CD4-positive, alpha-beta T cell (primary cell): ENCODE data around the gene GGNBP2. TPM values are rescaled to one million over a fixed set of nuclear protein-coding genes. Genes with fewer than 3 reads are reported as not detected.
"Not testable (repeated sequence)": the region's sequence is repeated elsewhere in the genome, so short reads cannot be mapped to it uniquely, and the experiment has no call there.

Source experiments
- ATAC-seq: fragments of 200-7000 bp; cut with Tn5 transposase; one replicate; pipeline ENCODE4 v1.10.0; 2022; ENCODE audit warnings: mild to moderate bottlenecking; ENCODE audit not compliant: poor library complexity
- CTCF ChIA-PET: fragments of 350-600 bp; sonication (Branson Sonifier 250); formaldehyde crosslinking; loops from one replicate; lab custom pipeline; 2021; ENCODE audit warnings: antibody characterized with exemption, inconsistent platforms; lab: Charles Lee
- POLR2A ChIA-PET: fragments of 350-600 bp; sonication (Branson Sonifier 250); formaldehyde crosslinking; loops from one replicate; lab custom pipeline; 2021; ENCODE audit warnings: antibody characterized with exemption, inconsistent platforms; lab: Charles Lee
- DNase-seq, 14 experiments: peaks; one replicate each; pipeline ENCODE4 v3.0.0-alpha.2; 2013 to 2020; ENCODE audit warnings: mixed read lengths in 2 of 14
- H3K27ac ChIP-seq, 2 donors: one replicate each; pipeline versions ENCODE4 v1.5.1 to v1.7.0; 2013; ENCODE audit warnings: low read length in 2 of 2, low read depth in 1 of 2, mild to moderate bottlenecking in 1 of 2
- H3K27me3 ChIP-seq, 2 experiments: 1 replicate in 1 of 2; 2 replicates in 1 of 2; pipeline versions ENCODE4 v1.6.1 to v1.7.0; 2013; ENCODE audit warnings: low read length in 2 of 2, control low read depth in 1 of 2, mild to moderate bottlenecking in 1 of 2, moderate library complexity in 1 of 2; ENCODE audit not compliant: insufficient read depth in 2 of 2, control insufficient read depth in 1 of 2
- H3K36me3 ChIP-seq: one replicate; pipeline ENCODE4 v1.6.1; 2013; ENCODE audit warnings: low read length, control low read depth; ENCODE audit not compliant: insufficient read depth
- H3K4me1 ChIP-seq: one replicate; pipeline ENCODE4 v1.6.1; 2013; ENCODE audit warnings: low read length, control low read depth; ENCODE audit not compliant: insufficient read depth
- H3K4me3 ChIP-seq: one replicate; pipeline ENCODE4 v1.5.1; 2013; ENCODE audit warnings: mild to moderate bottlenecking, low read length, moderate library complexity
- H3K9me3 ChIP-seq, 2 experiments: 1 replicate in 1 of 2; 2 replicates in 1 of 2; pipeline versions ENCODE4 v1.6.1 to v1.7.0; 2013; ENCODE audit warnings: low read length in 2 of 2, mild to moderate bottlenecking in 2 of 2, control low read depth in 1 of 2, moderate library complexity in 1 of 2; ENCODE audit not compliant: control insufficient read depth in 1 of 2, insufficient read depth in 1 of 2
- H3K27ac Mint-ChIP-seq: one replicate; pipeline ENCODE4 v1.8.0; 2020; ENCODE audit warnings: mixed read lengths
- H3K27me3 Mint-ChIP-seq: one replicate; pipeline ENCODE4 v1.8.0; 2021; ENCODE audit warnings: mixed read lengths
- H3K36me3 Mint-ChIP-seq: one replicate; pipeline ENCODE4 v1.8.0; 2021; ENCODE audit warnings: low read depth, mixed read lengths
- H3K4me1 Mint-ChIP-seq: one replicate; pipeline ENCODE4 v1.8.0; 2021; ENCODE audit warnings: low read depth, mixed read lengths
- H3K4me3 Mint-ChIP-seq: one replicate; pipeline ENCODE4 v1.8.0; 2020; ENCODE audit warnings: mild to moderate bottlenecking, mixed read lengths
- H3K9me3 Mint-ChIP-seq: one replicate; pipeline ENCODE4 v1.8.0; 2020; ENCODE audit warnings: mixed read lengths
- intact Hi-C, 2 experiments: fragments of 100-400 bp; cut with DNase I in 1 of 2; cut with micrococcal nuclease in 1 of 2; formaldehyde crosslinking; loops; one replicate each; pipeline versions ENCODE4 v1.15.1 to v1.9.0; 2023 to 2025; cut with DNase I, micrococcal nuclease
- total RNA-seq, 174 experiments: library from RNA in 2 of 174; stranded (reverse) in 2 of 174; gene quantifications; one replicate each; pipeline ENCODE4 v1.2.3 and lab custom pipeline; 2021 to 2026
- TF ChIP-seq, protein P1 (sequence below): fragments of 200-600 bp; IDR thresholded peaks from one replicate; pipeline ENCODE4 v1.8.0; 2022; ENCODE audit warnings: antibody characterized with exemption, mild to moderate bottlenecking

GGNBP2 gene
- total RNA-seq, 2 experiments from 2014 or later = 216 to 228 TPM

GRCh38 chr17:36602924-36603384 is 58.2 kb downstream of the GGNBP2 start:
- no peaks in the 10 kb centered on the region for H3K36me3 ChIP-seq
- Mint-ChIP-seq H3K27ac (peak overlapping the region; percentile 30), H3K4me1 (peaks cover 50% of the 10 kb centered on the region), H3K9me3 (no peaks in the 10 kb centered on the region), H3K36me3 (peaks cover 8% of the 10 kb centered on the region), H3K27me3 (no peaks in the 10 kb centered on the region), H3K4me3 (peak overlapping the region; percentile 97)
- H3K4me1 ChIP-seq = peaks cover 31% of the 10 kb centered on the region
- CTCF ChIA-PET = interaction anchor here (0.6 to 3.6 kb wide), 14 partner anchors 9 to 770 kb away, joined by 3 to 20 read pairs (median 4); no protein-coding TSS in a partner anchor
- peak overlapping the region; percentile 89 for H3K4me3 ChIP-seq
- DNase-seq (peak; percentile 45 to 87 (median 60)), ATAC-seq (peak; percentile 60)
- POLR2A ChIA-PET = interaction anchor here (1.0 to 3.5 kb wide), 7 partner anchors 11 to 616 kb away, joined by 3 to 56 read pairs (median 6); partner anchors contain the start of genes AATF, DHRS11, GGNBP2 and MYO19
- TF ChIP-seq, protein P1, sequence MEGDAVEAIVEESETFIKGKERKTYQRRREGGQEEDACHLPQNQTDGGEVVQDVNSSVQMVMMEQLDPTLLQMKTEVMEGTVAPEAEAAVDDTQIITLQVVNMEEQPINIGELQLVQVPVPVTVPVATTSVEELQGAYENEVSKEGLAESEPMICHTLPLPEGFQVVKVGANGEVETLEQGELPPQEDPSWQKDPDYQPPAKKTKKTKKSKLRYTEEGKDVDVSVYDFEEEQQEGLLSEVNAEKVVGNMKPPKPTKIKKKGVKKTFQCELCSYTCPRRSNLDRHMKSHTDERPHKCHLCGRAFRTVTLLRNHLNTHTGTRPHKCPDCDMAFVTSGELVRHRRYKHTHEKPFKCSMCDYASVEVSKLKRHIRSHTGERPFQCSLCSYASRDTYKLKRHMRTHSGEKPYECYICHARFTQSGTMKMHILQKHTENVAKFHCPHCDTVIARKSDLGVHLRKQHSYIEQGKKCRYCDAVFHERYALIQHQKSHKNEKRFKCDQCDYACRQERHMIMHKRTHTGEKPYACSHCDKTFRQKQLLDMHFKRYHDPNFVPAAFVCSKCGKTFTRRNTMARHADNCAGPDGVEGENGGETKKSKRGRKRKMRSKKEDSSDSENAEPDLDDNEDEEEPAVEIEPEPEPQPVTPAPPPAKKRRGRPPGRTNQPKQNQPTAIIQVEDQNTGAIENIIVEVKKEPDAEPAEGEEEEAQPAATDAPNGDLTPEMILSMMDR = peak; percentile 87
- H3K27me3 ChIP-seq = no peaks in the 10 kb centered on the region
- no peaks in the 10 kb centered on the region for H3K9me3 ChIP-seq
- intact Hi-C loops = loop anchor here (1.0 to 2.0 kb wide), 4 partner anchors 13 to 770 kb away; no protein-coding TSS in a partner anchor
- H3K27ac ChIP-seq = no peak overlapping the region

GRCh38 chr17:36605028-36605427 is 60.3 kb downstream of the GGNBP2 start:
- H3K36me3 ChIP-seq, H3K27me3 ChIP-seq, DNase-seq, H3K4me3 ChIP-seq, H3K9me3 Mint-ChIP-seq, ATAC-seq, H3K27ac ChIP-seq, H3K9me3 ChIP-seq, H3K27me3 Mint-ChIP-seq, H3K36me3 Mint-ChIP-seq, H3K4me3 Mint-ChIP-seq, intact Hi-C loops, H3K27ac Mint-ChIP-seq, CTCF ChIA-PET, POLR2A ChIA-PET: not testable (repeated sequence)
- H3K4me1 Mint-ChIP-seq = peaks cover 54% of the 10 kb centered on the region
- H3K4me1 ChIP-seq = peaks cover 38% of the 10 kb centered on the region

DNA sequence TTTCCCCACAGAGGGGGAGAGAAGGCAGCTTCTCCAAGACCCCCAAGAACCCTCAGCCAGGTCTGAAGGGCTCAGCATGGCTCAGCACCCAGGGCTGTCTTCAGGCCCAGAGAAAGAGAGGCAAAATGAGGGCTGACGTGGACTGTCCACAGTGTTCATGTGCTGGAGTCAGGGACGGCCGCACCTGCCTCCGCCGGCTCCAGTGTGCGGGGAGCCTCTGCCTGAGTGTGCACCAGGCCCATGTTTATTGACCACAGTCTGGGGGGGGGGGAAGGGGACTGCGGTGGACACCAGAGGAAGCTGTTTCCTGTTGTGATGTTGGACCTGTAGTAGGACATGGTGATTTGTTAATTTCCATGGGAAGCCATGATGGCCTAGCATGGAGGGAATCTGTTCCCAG is 63.6 kb downstream of the GGNBP2 start:
- no peaks in the 10 kb centered on the region for H3K9me3 ChIP-seq
- H3K4me1 ChIP-seq = peaks cover 15% of the 10 kb centered on the region
- no peaks in the 10 kb centered on the region for H3K27me3 Mint-ChIP-seq
- no peak overlapping the region for H3K27ac Mint-ChIP-seq
- H3K27me3 ChIP-seq = no peaks in the 10 kb centered on the region
- H3K27ac ChIP-seq = no peak overlapping the region
- ATAC-seq (no peak), DNase-seq (no peak)
- peaks cover 31% of the 10 kb centered on the region for H3K4me1 Mint-ChIP-seq
- intact Hi-C loops = no loop called here
- peaks cover 5% of the 10 kb centered on the region for H3K36me3 Mint-ChIP-seq
- H3K4me3 Mint-ChIP-seq = no peak overlapping the region
- H3K4me3 ChIP-seq = no peak overlapping the region
- TF ChIP-seq, protein P1 = no peak
- H3K9me3 Mint-ChIP-seq = no peaks in the 10 kb centered on the region
- POLR2A ChIA-PET = no interaction called here
- H3K36me3 ChIP-seq = no peaks in the 10 kb centered on the region
- CTCF ChIA-PET = no interaction called here
